NCI-H748 (cell line): ENCODE measurements around the gene DIPK1A.

ENCODE experiments used
- DNase-seq: peaks from one replicate; lab custom pipeline; 2025; ENCODE audit not compliant: unreplicated experiment; lab: John Stamatoyannopoulos, UW

The DIPK1A gene

GRCh38 chr1:92808381-92808780 lies 152.9 kb downstream of the DIPK1A start:
- no peak for DNase-seq

GRCh38 chr1:92805216-92805615 lies 156.0 kb downstream of the DIPK1A start:
- DNase-seq, result no peak

GRCh38 chr1:92804721-92805201 lies 156.5 kb downstream of the DIPK1A start:
- no peak for DNase-seq

GRCh38 chr1:92803140-92803887 lies 157.9 kb downstream of the DIPK1A start:
- no peak for DNase-seq

- no peak for DNase-seq
Measured at GRCh38 chr1:92797961-92798360, 163.3 kb downstream of the DIPK1A start.

- no peak for DNase-seq
Measured at GRCh38 chr1:92797297-92797696, 164.0 kb downstream of the DIPK1A start.

GRCh38 chr1:92795166-92795565 lies 166.1 kb downstream of the DIPK1A start:
- no peak for DNase-seq

- DNase-seq, result peak; percentile 52
Measured at GRCh38 chr1:92792340-92792782, 168.9 kb downstream of the DIPK1A start.
